Activated T-helper 1 cell treated with anti-CD3 and anti-CD28 coated beads, Interleukin-2, amount 50 U/mL, for 16 hours (primary cell): ENCODE measurements around the gene KLK14.

ENCODE experiments used
- DNase-seq, 2 donors: peaks; one replicate each; pipeline ENCODE4 v3.0.0-alpha.2; 2020; ENCODE audit warnings: low read depth in 1 of 2, low spot score in 1 of 2

KLK14 gene, protein sequence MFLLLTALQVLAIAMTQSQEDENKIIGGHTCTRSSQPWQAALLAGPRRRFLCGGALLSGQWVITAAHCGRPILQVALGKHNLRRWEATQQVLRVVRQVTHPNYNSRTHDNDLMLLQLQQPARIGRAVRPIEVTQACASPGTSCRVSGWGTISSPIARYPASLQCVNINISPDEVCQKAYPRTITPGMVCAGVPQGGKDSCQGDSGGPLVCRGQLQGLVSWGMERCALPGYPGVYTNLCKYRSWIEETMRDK

DNA sequence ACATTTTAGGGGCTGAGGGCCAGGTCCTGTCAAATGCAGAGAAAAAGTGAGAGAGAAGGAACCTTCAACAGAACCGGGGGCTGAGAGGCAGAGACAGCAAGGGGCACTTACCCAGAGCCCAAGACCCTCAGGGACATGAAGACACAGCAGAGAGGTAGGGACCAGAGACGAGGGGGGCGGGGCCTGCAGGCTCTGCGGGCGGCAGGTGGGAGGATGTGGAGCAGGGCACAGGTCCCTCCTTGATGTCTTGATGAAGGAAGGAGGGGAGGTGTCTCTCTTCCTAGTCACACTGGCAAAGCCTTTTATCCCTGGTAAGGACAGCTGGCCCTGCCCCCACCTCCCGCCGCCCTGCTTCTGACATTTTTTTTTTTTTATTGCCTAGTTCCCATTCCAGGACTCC, at the start of gene KLK14:
KLK14 (minus strand) TSS at position 277 of the 400 bp plus-strand sequence; CDS start at position 4, 273 bp downstream.
- DNase-seq = no peak

DNA sequence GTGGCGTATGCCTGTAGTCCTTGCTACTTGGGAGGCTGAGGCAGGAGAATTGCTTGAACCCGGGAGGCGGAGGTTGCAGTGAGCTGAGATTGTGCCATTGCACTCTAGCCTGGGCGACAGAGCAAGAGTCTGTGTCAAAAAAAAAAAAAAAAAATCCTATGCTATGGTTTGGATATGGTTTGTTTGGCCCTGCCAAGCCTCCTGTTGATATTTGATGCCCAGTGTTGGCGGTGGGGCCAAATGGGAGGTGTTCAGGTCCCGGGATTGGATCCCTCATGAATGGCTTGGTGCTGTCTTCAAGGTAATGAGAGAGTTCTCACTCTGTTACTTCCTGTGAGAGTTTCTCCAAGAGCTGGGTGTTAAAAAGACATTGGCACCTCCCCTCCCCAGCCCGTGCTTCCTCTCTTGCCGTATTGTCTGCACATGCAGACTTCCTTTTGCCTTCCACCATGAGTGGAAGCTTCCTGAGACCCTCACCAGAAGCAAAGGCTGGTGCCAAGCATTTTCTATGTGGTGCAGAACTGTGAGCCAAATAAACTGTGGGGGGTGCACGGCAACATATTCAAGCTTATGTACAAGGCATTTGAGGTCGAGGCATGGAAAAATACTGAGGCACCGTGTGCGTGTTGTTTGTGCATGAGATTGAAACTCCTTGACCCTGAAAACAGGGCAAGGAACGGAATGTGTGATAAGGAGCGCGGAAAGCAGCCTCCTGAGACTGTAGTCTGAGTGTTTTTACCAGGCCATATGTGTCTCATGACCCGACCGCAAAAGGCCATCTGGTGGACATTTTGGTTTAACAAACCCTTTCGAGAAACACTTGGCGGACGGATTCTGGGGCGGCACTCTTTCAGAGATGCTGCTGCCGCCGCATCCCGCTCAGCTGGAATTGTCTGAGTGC, 49.3 kb upstream of the KLK14 start:
- DNase-seq = no peak

DNA sequence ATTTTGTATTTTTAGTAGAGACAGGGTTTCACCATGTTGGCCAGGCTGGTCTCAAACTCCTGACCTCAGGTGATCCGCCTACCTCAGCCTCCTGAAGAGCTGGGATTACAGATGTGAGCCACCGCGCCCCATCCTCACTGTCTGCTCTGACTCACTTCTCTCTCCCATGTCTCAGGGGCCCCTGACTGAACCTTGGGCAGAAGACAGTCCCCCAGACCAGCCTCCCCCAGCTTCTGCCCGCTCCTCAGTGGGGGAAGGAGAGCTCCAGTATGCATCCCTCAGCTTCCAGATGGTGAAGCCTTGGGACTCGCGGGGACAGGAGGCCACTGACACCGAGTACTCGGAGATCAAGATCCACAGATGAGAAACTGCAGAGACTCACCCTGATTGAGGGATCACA, 47.0 kb upstream of the KLK14 start:
- no peak for DNase-seq

DNA sequence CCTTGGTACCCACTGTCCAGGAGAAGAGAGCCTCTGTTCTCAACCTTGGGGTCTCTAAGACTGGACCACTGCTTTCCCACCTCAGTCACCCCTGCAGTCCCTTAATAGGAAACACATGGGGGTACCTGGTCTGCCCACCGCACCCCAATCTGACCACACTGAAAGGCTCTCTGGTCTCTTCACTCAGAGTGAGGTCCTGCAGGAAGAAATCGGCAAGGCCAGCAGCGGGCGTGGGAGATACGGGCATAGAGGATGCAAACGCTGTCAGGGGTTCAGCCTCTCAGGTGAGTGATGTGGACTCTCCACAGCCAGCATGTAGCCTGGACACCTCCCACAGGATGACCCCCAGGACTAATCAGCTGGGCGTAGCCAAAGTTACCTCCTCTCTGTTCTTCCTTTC, 45.5 kb upstream of the KLK14 start:
- no peak for DNase-seq

DNA sequence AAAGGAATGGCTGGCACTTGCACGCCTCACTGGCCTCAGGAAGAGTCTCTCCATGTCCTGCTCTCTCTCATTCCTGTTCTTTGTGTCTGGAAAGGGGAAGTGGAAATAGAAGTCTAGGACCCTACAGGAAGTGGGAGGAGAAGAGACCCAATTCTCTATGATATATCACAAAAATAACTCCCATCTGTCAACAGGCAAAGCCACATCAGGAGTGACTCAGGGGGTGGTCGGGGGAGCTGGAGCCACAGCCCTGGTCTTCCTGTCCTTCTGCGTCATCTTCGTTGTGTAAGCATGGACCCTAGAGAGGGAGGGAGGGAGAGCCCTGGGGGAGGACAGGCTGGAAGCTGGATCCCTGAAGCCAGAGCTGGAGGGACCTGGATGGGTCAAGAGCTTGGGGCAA, 45.1 kb upstream of the KLK14 start:
- no peak for DNase-seq

DNA sequence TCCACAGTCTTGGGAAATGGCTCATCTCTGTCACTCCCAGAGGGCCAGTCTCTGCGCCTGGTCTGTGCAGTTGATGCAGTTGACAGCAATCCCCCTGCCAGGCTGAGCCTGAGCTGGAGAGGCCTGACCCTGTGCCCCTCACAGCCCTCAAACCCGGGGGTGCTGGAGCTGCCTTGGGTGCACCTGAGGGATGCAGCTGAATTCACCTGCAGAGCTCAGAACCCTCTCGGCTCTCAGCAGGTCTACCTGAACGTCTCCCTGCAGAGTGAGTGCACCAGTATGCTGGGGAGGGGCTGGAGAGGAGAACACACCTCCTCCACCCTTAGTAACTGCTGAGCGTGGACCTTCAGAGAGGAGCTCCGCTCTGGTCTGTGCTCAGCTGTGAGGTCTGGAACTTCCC, 44.3 kb upstream of the KLK14 start:
- no peak for DNase-seq

DNA sequence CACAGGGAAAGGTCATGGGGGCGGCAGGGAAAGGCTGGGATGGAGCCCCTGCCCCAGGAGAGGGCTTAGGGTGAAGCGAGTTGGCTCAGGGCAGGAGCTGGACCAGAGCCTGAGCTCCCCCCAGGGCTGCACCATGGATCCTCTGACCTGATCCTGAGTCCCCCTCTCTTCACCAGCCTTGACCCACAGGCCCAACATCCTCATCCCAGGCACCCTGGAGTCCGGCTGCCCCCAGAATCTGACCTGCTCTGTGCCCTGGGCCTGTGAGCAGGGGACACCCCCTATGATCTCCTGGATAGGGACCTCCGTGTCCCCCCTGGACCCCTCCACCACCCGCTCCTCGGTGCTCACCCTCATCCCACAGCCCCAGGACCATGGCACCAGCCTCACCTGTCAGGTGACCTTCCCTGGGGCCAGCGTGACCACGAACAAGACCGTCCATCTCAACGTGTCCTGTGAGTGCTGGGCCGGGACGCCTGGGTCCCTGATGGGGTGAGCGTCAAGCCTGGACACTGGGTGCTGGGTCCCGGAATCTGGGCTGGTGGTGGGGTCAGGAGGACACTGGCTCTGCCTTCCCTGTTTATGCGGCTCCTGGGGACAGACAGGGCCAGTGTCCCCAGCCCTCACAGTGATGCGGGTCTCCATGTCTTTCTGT, 42.9 kb upstream of the KLK14 start:
- DNase-seq = no peak

DNA sequence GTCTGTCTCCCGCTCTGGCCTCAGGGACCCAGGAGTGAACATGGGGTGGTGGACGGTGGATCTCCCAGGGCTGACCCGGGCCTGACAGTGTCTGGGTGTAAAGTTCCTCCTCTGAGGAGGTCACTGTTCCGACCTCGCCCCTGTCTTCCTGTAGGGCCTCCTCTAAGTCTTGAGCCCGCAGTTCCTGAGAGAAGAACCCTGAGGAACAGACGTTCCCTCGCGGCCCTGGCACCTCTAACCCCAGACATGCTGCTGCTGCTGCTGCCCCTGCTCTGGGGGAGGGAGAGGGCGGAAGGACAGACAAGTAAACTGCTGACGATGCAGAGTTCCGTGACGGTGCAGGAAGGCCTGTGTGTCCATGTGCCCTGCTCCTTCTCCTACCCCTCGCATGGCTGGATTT, 42.0 kb upstream of the KLK14 start, which contains the start of gene SIGLEC9:
SIGLEC9 (plus strand) TSS at position 178 of the 400 bp plus-strand sequence; CDS start at position 247, 69 bp downstream.
- no peak for DNase-seq

DNA sequence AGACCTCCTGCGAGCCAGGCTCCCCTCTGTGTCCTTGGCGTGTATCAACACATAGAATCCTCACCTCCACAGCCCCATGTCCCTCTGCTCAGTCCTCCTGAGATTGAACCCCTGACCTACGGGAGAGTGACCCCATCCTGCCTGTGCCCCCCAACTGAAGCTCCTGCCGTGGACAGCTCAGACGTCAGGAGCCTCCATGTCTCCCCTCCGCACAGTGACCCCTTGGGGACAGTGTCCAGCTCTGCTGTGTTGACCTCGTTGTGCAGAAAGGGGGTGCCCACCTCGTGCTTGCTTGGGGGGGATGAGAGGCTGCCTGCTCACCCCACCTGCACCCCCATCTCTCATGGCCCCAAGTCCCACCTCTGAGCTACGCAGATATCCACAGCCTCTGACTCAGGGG, 41.5 kb upstream of the KLK14 start:
- no peak for DNase-seq

DNA sequence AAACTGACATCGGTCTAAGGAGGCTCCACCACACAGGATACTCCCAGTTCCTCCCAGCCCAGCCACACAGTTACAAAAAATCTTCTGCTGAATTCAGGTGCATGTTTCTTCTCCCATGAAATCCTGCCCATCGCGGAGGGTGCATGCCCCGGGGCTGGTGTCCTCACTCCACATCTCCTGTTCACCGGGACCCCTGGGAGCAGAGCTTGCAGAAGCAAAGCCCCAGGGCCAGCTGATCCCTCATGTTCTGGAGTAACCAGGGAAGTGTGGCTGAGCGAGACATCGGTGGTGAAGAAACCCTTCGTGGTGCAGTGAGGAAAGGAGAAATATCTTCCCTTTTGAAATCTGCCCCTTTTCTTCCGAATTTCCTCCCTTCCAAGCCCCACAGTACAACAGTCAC, 41.1 kb upstream of the KLK14 start:
- no peak for DNase-seq

DNA sequence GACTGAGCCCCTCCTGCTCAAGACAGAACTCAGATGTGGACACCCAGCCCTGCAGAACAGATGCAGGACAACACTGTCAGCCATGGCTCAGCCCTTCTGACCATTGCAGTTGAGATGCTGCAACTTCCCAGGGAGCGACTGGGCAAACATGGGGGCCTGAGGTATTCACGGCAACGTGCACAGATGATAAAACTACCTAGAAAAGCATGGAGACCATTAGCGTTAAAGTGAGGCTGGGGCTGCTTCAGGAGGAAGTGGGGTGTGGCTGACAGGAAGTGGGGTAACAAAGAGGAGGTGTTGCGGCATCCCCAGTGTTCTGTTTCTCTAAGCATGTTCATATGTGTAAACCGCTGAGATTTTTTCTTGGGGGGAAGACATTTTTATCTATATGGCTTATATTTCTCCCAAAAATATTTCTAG, 40.7 kb upstream of the KLK14 start:
- no peak for DNase-seq

DNA sequence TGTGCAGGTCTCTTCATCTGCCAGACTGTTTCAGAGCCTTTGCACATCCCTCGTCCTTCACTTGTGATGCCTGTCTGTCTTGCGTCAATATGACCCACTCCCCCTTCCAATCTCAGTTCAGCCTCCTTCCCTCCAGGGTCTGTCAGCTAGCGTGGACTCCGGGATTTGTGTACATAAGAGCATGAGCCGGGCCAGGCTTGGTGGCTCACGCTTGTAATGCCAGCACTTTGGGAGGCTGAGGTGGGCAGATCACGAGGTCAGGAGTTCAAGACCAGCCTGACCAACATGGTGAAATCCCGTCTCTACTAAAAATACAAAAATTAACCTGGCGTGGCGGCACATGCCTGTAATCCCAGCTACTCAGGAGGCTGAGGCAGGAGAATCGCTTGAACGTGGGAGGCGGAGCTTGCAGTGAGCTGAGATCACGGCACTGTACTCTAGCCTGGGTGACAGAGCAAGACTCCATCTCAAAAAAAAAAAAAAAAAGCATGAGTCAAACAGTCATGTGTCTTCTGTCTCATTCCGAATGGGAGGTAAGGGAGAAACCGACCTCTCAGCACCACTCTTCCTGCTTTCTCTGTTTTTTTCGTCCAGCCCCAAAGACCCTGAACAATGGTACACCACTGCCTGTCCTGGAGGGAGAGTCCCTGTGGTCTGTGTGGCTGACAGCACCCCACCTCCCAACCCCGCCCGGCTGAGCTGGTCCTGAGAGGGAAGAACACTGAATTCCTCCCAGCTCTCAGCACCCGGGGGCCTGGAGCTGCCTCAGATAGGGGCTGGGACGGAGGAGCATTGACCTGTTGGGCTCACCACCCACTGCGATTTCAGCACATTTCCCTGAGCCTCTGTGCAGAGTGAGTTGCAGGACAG, 39.7 kb upstream of the KLK14 start:
- no peak for DNase-seq

DNA sequence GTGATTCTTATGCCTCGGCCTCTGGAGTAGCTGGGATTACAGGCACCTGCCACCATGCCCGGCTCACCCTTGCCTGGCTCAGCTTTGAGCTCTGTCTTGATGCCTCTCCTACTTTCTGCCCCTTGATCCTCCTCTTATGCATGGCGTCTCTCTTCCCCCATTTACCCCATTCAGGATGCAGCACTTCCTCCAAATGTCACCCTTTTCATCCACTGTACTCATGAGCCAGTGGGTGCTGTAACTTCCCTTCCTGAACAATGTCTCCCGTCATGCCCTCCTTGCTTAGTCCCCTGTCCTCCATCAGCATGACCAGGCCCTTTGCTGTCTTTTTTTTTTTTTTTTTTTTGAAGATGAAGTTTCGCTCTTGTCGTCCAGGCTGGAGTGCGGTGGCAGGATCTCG, 38.6 kb upstream of the KLK14 start:
- DNase-seq = no peak

DNA sequence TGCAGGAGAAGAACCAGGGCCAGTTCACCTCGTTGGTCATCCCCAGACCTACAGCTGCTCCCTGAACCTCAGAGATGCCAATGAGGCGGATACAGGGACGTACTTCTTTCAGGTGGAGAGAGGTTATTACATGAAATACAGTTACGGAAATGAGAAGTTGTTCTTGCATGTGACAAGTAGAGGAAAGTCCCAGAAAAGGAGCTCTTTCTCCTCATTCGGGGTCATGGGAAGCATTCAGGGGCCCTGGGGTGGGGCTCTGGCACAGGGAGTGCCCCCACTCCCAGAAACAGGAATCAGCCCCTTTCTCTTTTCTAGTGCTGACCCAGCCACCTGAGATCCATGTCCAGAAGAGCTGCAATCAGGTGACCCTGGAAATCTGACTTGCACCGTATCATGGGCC, 37.5 kb upstream of the KLK14 start:
- no peak for DNase-seq

DNA sequence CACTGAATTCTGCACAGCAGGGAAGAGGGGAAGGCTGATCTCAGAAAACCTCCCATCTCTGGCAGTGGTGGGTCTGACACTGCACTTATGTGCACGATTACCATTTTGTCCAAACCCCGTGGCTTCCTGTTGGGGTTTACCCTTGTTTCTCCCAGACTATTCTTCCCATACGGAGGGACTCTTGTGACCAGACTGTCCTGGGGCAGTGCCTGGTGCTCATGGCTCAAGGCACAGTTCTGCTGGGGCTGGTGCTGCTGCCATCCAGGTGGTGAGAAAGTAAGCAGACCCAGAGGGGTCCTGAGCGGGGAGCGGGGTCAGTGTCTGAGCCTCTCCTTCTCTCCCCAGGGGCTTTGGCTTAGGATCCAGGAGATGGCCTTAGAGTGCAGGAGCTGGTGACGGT, 36.9 kb upstream of the KLK14 start:
- DNase-seq = no peak

DNA sequence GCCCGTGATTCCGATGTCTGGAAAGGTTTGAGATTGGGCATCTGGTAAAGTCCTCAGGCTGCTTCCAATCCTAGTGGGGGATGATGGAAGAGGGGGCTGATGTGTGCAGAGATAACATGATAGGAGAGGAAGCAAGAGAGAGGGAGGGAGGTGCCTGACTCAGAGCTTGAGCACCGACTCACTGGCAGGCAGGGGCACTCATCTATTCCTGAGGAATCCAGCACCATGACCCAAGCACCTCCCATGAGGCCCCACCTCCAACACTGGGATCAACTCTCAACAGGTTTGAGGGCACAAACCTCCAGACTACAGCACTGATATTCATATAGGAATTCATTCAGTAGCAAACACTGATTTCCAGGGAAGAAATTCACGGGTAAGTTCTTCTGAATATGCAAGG, 36.4 kb upstream of the KLK14 start:
- DNase-seq = no peak

DNA sequence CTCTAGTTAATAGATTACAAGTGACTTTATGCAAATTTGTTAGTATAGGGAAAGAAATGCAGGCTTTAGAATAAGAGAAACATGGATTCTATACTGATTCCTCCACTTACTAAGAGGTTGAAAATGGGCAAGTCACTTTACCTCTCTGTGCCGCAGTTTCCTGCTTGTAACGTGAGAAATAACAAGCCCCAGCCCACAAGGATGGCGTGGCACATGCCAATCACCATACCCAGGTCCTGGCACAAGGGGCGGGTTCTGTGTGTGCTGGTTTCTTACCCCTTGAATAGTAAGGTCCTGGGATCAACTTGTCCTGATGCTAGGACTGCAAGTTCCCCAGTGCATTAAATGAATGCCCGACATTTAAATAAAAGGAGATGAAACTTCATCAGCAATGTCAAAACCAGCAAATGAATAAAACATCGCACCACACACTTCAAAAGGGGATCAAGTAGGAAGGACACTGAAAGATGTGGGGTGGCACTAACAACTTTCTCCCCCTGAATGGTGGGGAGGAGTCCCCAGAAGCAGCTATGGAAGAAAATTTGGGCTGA, 34.1 kb upstream of the KLK14 start:
- no peak for DNase-seq

DNA sequence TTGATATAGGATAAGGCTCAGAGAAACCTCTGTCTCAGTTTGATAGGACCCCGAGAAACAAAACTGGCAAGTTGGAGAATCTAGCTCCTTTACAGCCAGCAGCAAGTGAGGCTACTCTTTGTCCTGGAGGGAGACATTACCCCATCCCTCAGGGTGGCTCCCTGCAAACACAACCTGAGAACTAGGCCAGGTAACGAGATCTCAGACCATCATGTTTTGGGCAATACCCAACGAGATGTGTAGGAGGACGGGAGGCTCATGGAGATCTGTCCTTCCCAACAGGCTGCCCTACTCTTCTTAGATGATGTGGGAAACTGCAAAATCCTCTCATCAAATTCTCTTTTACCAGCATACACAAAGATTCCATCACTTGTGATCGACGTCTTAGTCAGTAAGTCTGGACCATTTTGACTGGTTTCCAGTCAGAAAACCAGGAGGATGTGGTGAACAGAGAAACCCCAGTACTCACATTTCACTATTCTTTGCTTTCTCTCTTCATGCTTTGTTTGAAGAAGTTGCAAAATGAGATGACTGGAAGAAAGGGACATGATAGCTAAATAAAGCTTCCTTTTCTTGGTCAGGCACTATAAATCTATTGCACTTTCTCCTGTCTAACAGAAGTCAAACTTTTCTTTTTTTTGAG, 31.5 kb upstream of the KLK14 start:
- no peak for DNase-seq

DNA sequence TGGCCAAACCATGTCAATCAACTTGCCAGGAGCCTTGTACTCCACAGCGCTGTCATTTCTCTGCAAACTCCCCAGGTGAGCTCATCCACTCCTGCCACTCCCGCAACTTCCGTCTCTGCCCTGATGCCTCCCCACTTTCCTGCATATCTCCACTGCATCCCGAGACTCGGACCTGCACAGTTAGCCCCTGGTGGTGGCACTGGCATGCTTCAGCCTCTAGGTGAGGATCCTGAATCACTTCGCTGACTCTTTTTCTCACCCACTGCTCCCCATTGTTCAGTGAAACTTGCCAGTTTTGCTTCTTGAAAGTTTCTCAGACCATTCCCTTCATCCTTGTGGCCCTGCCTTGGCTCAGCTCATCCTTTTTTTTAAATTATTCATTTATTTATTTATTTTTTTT, 28.9 kb upstream of the KLK14 start:
- DNase-seq = no peak

DNA sequence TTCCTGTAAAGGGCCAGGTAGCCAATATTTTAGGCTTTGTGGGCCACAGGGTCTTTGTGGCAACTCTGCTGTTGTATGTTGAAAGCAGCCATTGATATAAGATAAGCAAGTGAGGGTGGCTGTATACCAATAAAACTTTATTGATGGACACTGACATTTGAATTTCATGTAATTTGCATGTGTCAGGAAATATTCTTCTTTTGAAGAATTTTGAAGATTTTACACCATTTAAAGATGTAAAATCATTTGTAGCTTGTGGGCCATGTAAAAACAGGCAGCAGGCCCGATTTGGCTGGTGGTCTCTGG, 27.9 kb upstream of the KLK14 start:
- DNase-seq = no peak

DNA sequence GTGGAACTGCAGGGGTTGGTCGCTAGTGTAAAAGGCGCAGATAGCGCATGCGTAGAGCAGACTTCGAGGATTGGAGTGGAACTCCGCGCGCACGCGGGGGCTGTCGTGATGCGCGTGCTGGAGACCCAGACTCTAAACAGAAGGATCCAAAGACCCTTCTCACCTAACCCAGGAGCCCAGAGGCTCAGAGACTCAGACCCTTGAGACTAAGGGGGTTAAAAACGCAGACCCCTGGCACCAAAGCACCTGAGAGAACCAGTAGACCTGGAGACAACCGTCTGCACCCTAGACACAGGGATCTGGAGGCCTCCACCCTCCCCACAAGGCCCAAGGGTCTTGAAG, 26.1 kb upstream of the KLK14 start:
- no peak for DNase-seq
